Heart right ventricle (tissue), 16 donors: ENCODE results near the gene FPGT. TPM values are rescaled to one million over a fixed set of nuclear protein-coding genes. Genes with fewer than 3 reads are reported as not detected.

Experiments
- ATAC-seq, 8 donors: fragments of 200-7000 bp; cut with Tn5 transposase; one replicate each; pipeline ENCODE4 v1.9.1; 2020; ENCODE audit warnings: mild to moderate bottlenecking in 8 of 8, moderate library complexity in 8 of 8, moderate number of reproducible peaks in 1 of 8
- DNase-seq, 2 donors: peaks; one replicate each; pipeline ENCODE4 v3.0.0-alpha.2; 2020
- H3K27ac ChIP-seq, 10 donors: fragments of 200-600 bp; sonication (generic) in 2 of 10; one replicate each; pipeline versions ENCODE4 v1.5.0 to v1.8.0; 2020 to 2022; ENCODE audit warnings: mild to moderate bottlenecking in 3 of 10
- H3K27me3 ChIP-seq, 7 donors: fragments of 200-600 bp; one replicate each; pipeline ENCODE4 v1.8.0; 2021 to 2022; ENCODE audit warnings: mild to moderate bottlenecking in 2 of 7
- H3K36me3 ChIP-seq, 9 donors: fragments of 200-600 bp; sonication (generic) in 1 of 9; one replicate each; pipeline versions ENCODE4 v1.5.0 to v1.8.0; 2020 to 2022; ENCODE audit warnings: mild to moderate bottlenecking in 2 of 9
- H3K4me1 ChIP-seq, 9 donors: fragments of 200-600 bp; sonication (generic) in 1 of 9; one replicate each; pipeline versions ENCODE4 v1.5.0 to v1.8.0; 2020 to 2022; ENCODE audit warnings: mild to moderate bottlenecking in 4 of 9
- H3K4me3 ChIP-seq, 10 donors: fragments of 200-600 bp; sonication (generic) in 2 of 10; one replicate each; pipeline versions ENCODE4 v1.5.0 to v1.8.0; 2020 to 2022; ENCODE audit warnings: mild to moderate bottlenecking in 7 of 10, moderate library complexity in 2 of 10
- H3K9me3 ChIP-seq, 11 donors: fragments of 200-600 bp in 10 of 11; sonication (generic) in 2 of 11; one replicate each; pipeline versions ENCODE4 v1.5.0 to v1.8.0; 2013 to 2022; ENCODE audit warnings: mild to moderate bottlenecking in 2 of 11, control low read depth in 1 of 11, moderate library complexity in 1 of 11
- CTCF ChIP-seq, 9 donors: fragments of 200-600 bp; sonication (generic) in 2 of 9; IDR thresholded peaks; one replicate each; pipeline versions ENCODE4 v1.5.0 to v1.8.0; 2021 to 2022; ENCODE audit warnings: antibody characterized with exemption in 9 of 9, mild to moderate bottlenecking in 5 of 9, moderate library complexity in 1 of 9
- WGBS, 2 donors: extraction: QIAGEN DNeasy Blood & Tissue Kit; methylation state at CpG; one replicate each; pipeline ENCODE4 v1.1.7; 2013; ENCODE audit warnings: inconsistent platforms in 1 of 2; 5-methylcytosine and 5-hydroxymethylcytosine counted together
- intact Hi-C, 10 donors: fragments of 100-400 bp; cut with DNase I; formaldehyde crosslinking; loops; one replicate each; pipeline versions ENCODE4 v1.11.1 to v1.14.2; 2022
- polyA plus RNA-seq, 2 donors: library from polyadenylated mRNA; stranded (reverse); fragments of 200-250 nt; gene quantifications; one replicate each; pipeline ENCODE4 v1.2.3, GENCODE V29; 2013
- total RNA-seq, 10 donors: library from RNA; stranded (reverse); fragmentation: NEBNext Ultra II Directional in 3 of 10; extraction: Animal tissue kit (Norgen Biotek cat#: 25700) in 3 of 10; gene quantifications; one replicate each; pipeline versions ENCODE4 v1.2.1 to v1.2.4, GENCODE V29; 2021 to 2023
- donor health status: Arrhythmogenic right ventricular cardiomyopathy.
- donor health status: ischemic (EF 13 %, LVEDD 7.1; RV severe dilation, severe dysfunction).
- donor health status: healthy with polysubstance abuse.
- donor health status: DM: no; HTN: yes; CAD: no.
- donor health status: DM: no; HTN: no; CAD: no.
- donor health status: ischemic (EF 25% LVEDD 6.9; RV normal size, moderate dysfunction).
- donor health status: ischemic (EF 25% LVEDD 5.7; RV mildly dilated, moderate dysfunction).
- donor health status: healthy.
- donor health status: DM: yes; HTN: yes; CAD: no.
- donor health status: Ischemic cardiomyopathy.
- donor health status: ischemic (EF 35%, LVEDD 5.7; RV mildly dilated, moderate dysfunction).
- donor health status: nonischemic (EF 11% LVEDD 7.7; RV severe dilation, severe dysfunction).
- donor health status: DM: yes; HTN: yes; CAD: no.
- donor health status: PGD.
- donor health status: ischemic (EF 29% LVEDD 5.4; RV normal size, mild dysfunction).
- donor health status: nonischemic (EF 23%, LVEDD 6.1; RV moderate dilation, normal function).

Gene FPGT
- total and polyA plus RNA-seq, 12 donors: 5.6 to 18.7 (median 11.7) TPM

- TF ChIP-seq CTCF (IDR thresholded peaks at IDR 0.05): no peak
- H3K27me3 ChIP-seq: no peaks in the 10 kb centered on the region
- H3K9me3 ChIP-seq: peaks cover 0 to 40% (median 22%) of the 10 kb centered on the region in 11 donors
- no peak overlapping the region for H3K4me3 ChIP-seq
- DNase-seq (no peak), ATAC-seq (no peak)
- H3K36me3 ChIP-seq: peaks cover 0 to 11% (median 0%) of the 10 kb centered on the region in 9 donors
- WGBS, 2 donors: 79 to 81% methylated on average over 3 of the region's 3 CpGs
- H3K27ac ChIP-seq: no peak overlapping the region
- intact Hi-C loops: no loop called here
- no peaks in the 10 kb centered on the region for H3K4me1 ChIP-seq
Observed at GRCh38 chr1:74223453-74223852, 25.4 kb downstream of the FPGT start.

GRCh38 chr1:74235153-74235552 is 37.1 kb downstream of the FPGT start, which contains the start of gene TNNI3K:
TSS of gene TNNI3K (plus strand) at chr1:74235387. CDS start at chr1:74235452, 65 bp downstream.
- peaks cover 0 to 14% (median 0%) of the 10 kb centered on the region in 11 donors for H3K9me3 ChIP-seq
- no peaks in the 10 kb centered on the region for H3K27me3 ChIP-seq
- DNase-seq: no peak
- H3K4me3 ChIP-seq: peak within 1 kb of the TSS; percentile 6 to 50 (median 36)
- WGBS, 2 donors: 26 to 27% methylated on average over 2 of the region's 2 CpGs
- H3K4me1 ChIP-seq: no peaks in the 10 kb centered on the region
- peak within 1 kb of the TSS; percentile 4 to 79 (median 70) for H3K27ac ChIP-seq
- no peak for TF ChIP-seq CTCF (IDR thresholded peaks at IDR 0.05)
- peaks cover 0 to 15% (median 0%) of the 10 kb centered on the region in 9 donors for H3K36me3 ChIP-seq
- intact Hi-C loops: no loop called here
- peak in 6 of 8 donors; percentile 16 to 75 (median 55) for ATAC-seq

GRCh38 chr1:74236440-74236839 is 38.4 kb downstream of the FPGT start:
- peak overlapping the region; percentile 4 to 79 (median 70) for H3K27ac ChIP-seq
- no peaks in the 10 kb centered on the region for H3K4me1 ChIP-seq
- intact Hi-C loops: no loop called here
- H3K4me3 ChIP-seq: peak overlapping the region in 9 of 10 donors; percentile 9 to 50 (median 42)
- ATAC-seq (peak in 3 of 8 donors; percentile 55 to 65 (median 60)), DNase-seq (no peak)
- H3K9me3 ChIP-seq: peaks cover 0 to 5% (median 0%) of the 10 kb centered on the region in 11 donors
- peaks cover 0 to 15% (median 0%) of the 10 kb centered on the region in 9 donors for H3K36me3 ChIP-seq
- no peak for TF ChIP-seq CTCF (IDR thresholded peaks at IDR 0.05)
- no peaks in the 10 kb centered on the region for H3K27me3 ChIP-seq
- WGBS, 2 donors: 47 to 67% methylated on average over 3 of the region's 3 CpGs

- H3K27me3 ChIP-seq: no peaks in the 10 kb centered on the region
- WGBS, 2 donors: 39 to 43% methylated on average over 1 of the region's 1 CpG
- intact Hi-C loops: no loop called here
- no peak for DNase-seq
- H3K4me3 ChIP-seq: peak overlapping the region in 9 of 10 donors; percentile 0 to 50 (median 42)
- no peak for TF ChIP-seq CTCF (IDR thresholded peaks at IDR 0.05)
- peak in 2 of 8 donors; percentile 35 to 48 for ATAC-seq
- no peaks in the 10 kb centered on the region for H3K4me1 ChIP-seq
- H3K36me3 ChIP-seq: peaks cover 0 to 15% (median 0%) of the 10 kb centered on the region in 9 donors
- H3K27ac ChIP-seq: peak overlapping the region in 9 of 10 donors; percentile 4 to 79 (median 74)
- peaks cover 0 to 3% (median 0%) of the 10 kb centered on the region in 11 donors for H3K9me3 ChIP-seq
Observed at GRCh38 chr1:74237035-74237434, 39.0 kb downstream of the FPGT start.
